GM21515 (cell line): Measurements from ENCODE around the gene PLA2G4D.

ENCODE experiments used
- ATAC-seq: cut with Tn5 transposase; IDR thresholded peaks from one replicate; pipeline ENCODE4 v1.9.1; 2021; ENCODE audit not compliant: unreplicated experiment

Gene PLA2G4D

GRCh38 chr15:42024303-42024702, 70.1 kb downstream of the PLA2G4D start:
- no peak for ATAC-seq

- ATAC-seq: no peak
Measured at GRCh38 chr15:42021593-42021992, 72.8 kb downstream of the PLA2G4D start.

GRCh38 chr15:42020713-42021273, 73.6 kb downstream of the PLA2G4D start, which contains the start of gene PLA2G4E:
PLA2G4E (minus strand) TSS chr15:42021042; CDS start chr15:42021030, 12 bp downstream.
- no peak for ATAC-seq

- ATAC-seq: no peak
Measured at GRCh38 chr15:42018306-42019224, 75.8 kb downstream of the PLA2G4D start.
